Measurements from ENCODE around the gene RAB40B.

- TF ChIP-seq CTCF (conservative IDR thresholded peaks at IDR 0.05; ENCODE audit: low read depth, low read length) = no peak
- TF ChIP-seq EZH2 (IDR thresholded peaks at IDR 0.05; ENCODE audit: borderline replicate concordance, low read depth, low read length, poor library complexity, severe bottlenecking) = no peak
These were observed 84.3 kb downstream of the RAB40B start for GRCh38 chr17:82614095-82614631.
